Measurements from ENCODE around the gene STIL. TPM values are rescaled to one million over a fixed set of nuclear protein-coding genes. Genes with fewer than 3 reads are reported as not detected.

Gene STIL
- total and polyA plus RNA-seq, 2 donors (not counting 3 experiments of a cell fraction or from before 2014, with no cell fraction given): 10.3 to 28.1 TPM

- dilution Hi-C loops (cut with MboI; ENCODE audit: extremely low pct_ligation_motif_present, low sequenced_read_pairs): no loop called here
- Histone ChIP-seq H3K9me1 (replicated peaks; ENCODE audit: control insufficient read depth, extremely low read depth, insufficient read depth, low read length) (no peaks in the 10 kb centered on the region), H2AFZ (ENCODE audit: low read depth, low read length) (peak overlapping the region; percentile 49), H3K9me3 (replicated peaks; ENCODE audit: control insufficient read depth, insufficient read depth, low read length) (no peaks in the 10 kb centered on the region), H3K36me3 (ENCODE audit: control insufficient read depth in 2 of 2, extremely low read depth in 1 of 2, insufficient read depth in 2 of 2, low read length in 2 of 2) (peaks cover 0 to 2% of the 10 kb centered on the region in 2 experiments), H3K4me1 (ENCODE audit: control insufficient read depth, extremely low read depth, insufficient read depth, low read length) (peaks cover 46% of the 10 kb centered on the region), H3K27ac (ENCODE audit: insufficient read depth, low read depth, low read length) (peak overlapping the region; percentile 82), H3K79me2 (ENCODE audit: control insufficient read depth, insufficient read depth, low read length) (peaks cover 68% of the 10 kb centered on the region), H3K9ac (replicated peaks; ENCODE audit: extremely low read depth, insufficient read depth, low read length) (peak overlapping the region; percentile 94), H3K4me3 (replicated peaks in 1 of 3; ENCODE audit: insufficient read depth in 1 of 3, low read depth in 1 of 3, low read length in 3 of 3) (peak overlapping the region; percentile 62 to 94 (median 93)), H4K20me1 (replicated peaks; ENCODE audit: control insufficient read depth, extremely low read depth, insufficient read depth, low read length) (no peaks in the 10 kb centered on the region), H3K27me3 (ENCODE audit: control insufficient read depth in 2 of 2, insufficient read depth in 2 of 2, low read length in 2 of 2) (no peaks in the 10 kb centered on the region), H3K4me2 (ENCODE audit: insufficient read depth, low read length) (peak overlapping the region; percentile 97)
- ChIA-PET CTCF (interaction anchor here (1.3 to 7.0 kb wide), 5 partner anchors 17 to 208 kb away, joined by 4 to 76 read pairs (median 44); partner anchors contain the start of gene FOXD2), POLR2A (interaction anchor here (0.6 to 3.0 kb wide), 7 partner anchors 9 to 142 kb away, joined by 4 to 25 read pairs (median 5); partner anchors contain the start of gene CMPK1)
- peak; percentile 87 for FAIRE-seq
- TF ChIP-seq JUN (IDR thresholded peaks at IDR 0.05; ENCODE audit: borderline replicate concordance, insufficient read depth, insufficient read length, low read depth): no peak
- TF ChIP-seq POLR2A (IDR thresholded peaks at IDR 0.05; ENCODE audit: low read depth, low read length): peak; percentile 23
- TF ChIP-seq POLR2AphosphoS5 (IDR thresholded peaks at IDR 0.05; ENCODE audit: insufficient read depth, low read depth, low read length): peak; percentile 8
- intact Hi-C loops (cut with micrococcal nuclease): loop anchor here (1.0 to 2.0 kb wide), 3 partner anchors 17 to 85 kb away; partner anchors contain the start of gene STIL
- BruUV-seq (replicated peaks): TSS peak; percentile 22
- peak; percentile 73 for DNase-seq (ENCODE audit: low read depth, low spot score)
Observed at GRCh38 chr1:47229031-47229885, 84.7 kb downstream of the STIL start.

- no peak for FAIRE-seq
- H3K27me3 ChIP-seq (ENCODE audit: control insufficient read depth in 2 of 2, insufficient read depth in 2 of 2, low read length in 2 of 2): no peaks in the 10 kb centered on the region
- H3K9me3 ChIP-seq (replicated peaks; ENCODE audit: control insufficient read depth, insufficient read depth, low read length): no peaks in the 10 kb centered on the region
- no peaks in the 10 kb centered on the region for H3K9me1 ChIP-seq (replicated peaks; ENCODE audit: control insufficient read depth, extremely low read depth, insufficient read depth, low read length)
- H3K79me2 ChIP-seq (ENCODE audit: control insufficient read depth, insufficient read depth, low read length): peaks cover 72% of the 10 kb centered on the region
- peak overlapping the region; percentile 97 for H3K4me2 ChIP-seq (ENCODE audit: insufficient read depth, low read length)
- peak; percentile 15 for TF ChIP-seq POLR2A (IDR thresholded peaks at IDR 0.05; ENCODE audit: low read depth, low read length)
- no peak for TF ChIP-seq MAX (IDR thresholded peaks at IDR 0.05; ENCODE audit: insufficient read depth, insufficient read length)
- TF ChIP-seq FOS (IDR thresholded peaks at IDR 0.05; ENCODE audit: borderline replicate concordance, insufficient read depth, low read length): no peak
- peak; percentile 58 for DNase-seq (ENCODE audit: low read depth, low spot score)
- BruUV-seq (replicated peaks): no TSS peak
- H3K9ac ChIP-seq (replicated peaks; ENCODE audit: extremely low read depth, insufficient read depth, low read length): peak overlapping the region; percentile 94
- peak overlapping the region; percentile 62 to 94 (median 93) for H3K4me3 ChIP-seq (replicated peaks in 1 of 3; ENCODE audit: insufficient read depth in 1 of 3, low read depth in 1 of 3, low read length in 3 of 3)
- H4K20me1 ChIP-seq (replicated peaks; ENCODE audit: control insufficient read depth, extremely low read depth, insufficient read depth, low read length): no peaks in the 10 kb centered on the region
- CTCF ChIA-PET: interaction anchor here (0.6 to 7.0 kb wide), 6 partner anchors 17 to 209 kb away, joined by 3 to 76 read pairs (median 39); partner anchors contain the start of gene FOXD2
- POLR2A ChIA-PET: interaction anchor here (0.7 to 3.0 kb wide), 6 partner anchors 9 to 105 kb away, joined by 4 to 25 read pairs (median 5); partner anchors contain the start of gene CMPK1
- H3K27ac ChIP-seq (ENCODE audit: insufficient read depth, low read depth, low read length): peak overlapping the region; percentile 82
- H2AFZ ChIP-seq (ENCODE audit: low read depth, low read length): peak overlapping the region; percentile 49
- peaks cover 45% of the 10 kb centered on the region for H3K4me1 ChIP-seq (ENCODE audit: control insufficient read depth, extremely low read depth, insufficient read depth, low read length)
- dilution Hi-C loops (cut with MboI; ENCODE audit: extremely low pct_ligation_motif_present, low sequenced_read_pairs) (no loop called here), intact Hi-C loops (cut with micrococcal nuclease) (loop anchor here (1.0 to 2.0 kb wide), 3 partner anchors 16 to 86 kb away; partner anchors contain the start of gene STIL)
- peaks cover 0 to 5% of the 10 kb centered on the region in 2 experiments for H3K36me3 ChIP-seq (ENCODE audit: control insufficient read depth in 2 of 2, extremely low read depth in 1 of 2, insufficient read depth in 2 of 2, low read length in 2 of 2)
Observed at GRCh38 chr1:47228644-47229030, 85.3 kb downstream of the STIL start.
